Heart right ventricle (tissue), 16 donors: Measurements from ENCODE around the gene RGS16. TPM values are rescaled to one million over a fixed set of nuclear protein-coding genes. Genes with fewer than 3 reads are reported as not detected.

Experiments
- ATAC-seq, 8 donors: fragments of 200-7000 bp; cut with Tn5 transposase; one replicate each; pipeline ENCODE4 v1.9.1; 2020; ENCODE audit warnings: mild to moderate bottlenecking in 8 of 8, moderate library complexity in 8 of 8, moderate number of reproducible peaks in 1 of 8
- DNase-seq, 2 donors: peaks; one replicate each; pipeline ENCODE4 v3.0.0-alpha.2; 2020
- H3K27ac ChIP-seq, 10 donors: fragments of 200-600 bp; sonication (generic) in 2 of 10; one replicate each; pipeline versions ENCODE4 v1.5.0 to v1.8.0; 2020 to 2022; ENCODE audit warnings: mild to moderate bottlenecking in 3 of 10
- H3K27me3 ChIP-seq, 7 donors: fragments of 200-600 bp; one replicate each; pipeline ENCODE4 v1.8.0; 2021 to 2022; ENCODE audit warnings: mild to moderate bottlenecking in 2 of 7
- H3K36me3 ChIP-seq, 9 donors: fragments of 200-600 bp; sonication (generic) in 1 of 9; one replicate each; pipeline versions ENCODE4 v1.5.0 to v1.8.0; 2020 to 2022; ENCODE audit warnings: mild to moderate bottlenecking in 2 of 9
- H3K4me1 ChIP-seq, 9 donors: fragments of 200-600 bp; sonication (generic) in 1 of 9; one replicate each; pipeline versions ENCODE4 v1.5.0 to v1.8.0; 2020 to 2022; ENCODE audit warnings: mild to moderate bottlenecking in 4 of 9
- H3K4me3 ChIP-seq, 10 donors: fragments of 200-600 bp; sonication (generic) in 2 of 10; one replicate each; pipeline versions ENCODE4 v1.5.0 to v1.8.0; 2020 to 2022; ENCODE audit warnings: mild to moderate bottlenecking in 7 of 10, moderate library complexity in 2 of 10
- H3K9me3 ChIP-seq, 11 donors: fragments of 200-600 bp in 10 of 11; sonication (generic) in 2 of 11; one replicate each; pipeline versions ENCODE4 v1.5.0 to v1.8.0; 2013 to 2022; ENCODE audit warnings: mild to moderate bottlenecking in 2 of 11, control low read depth in 1 of 11, moderate library complexity in 1 of 11
- CTCF ChIP-seq, 9 donors: fragments of 200-600 bp; sonication (generic) in 2 of 9; IDR thresholded peaks; one replicate each; pipeline versions ENCODE4 v1.5.0 to v1.8.0; 2021 to 2022; ENCODE audit warnings: antibody characterized with exemption in 9 of 9, mild to moderate bottlenecking in 5 of 9, moderate library complexity in 1 of 9
- intact Hi-C, 10 donors: fragments of 100-400 bp; cut with DNase I; formaldehyde crosslinking; loops; one replicate each; pipeline versions ENCODE4 v1.11.1 to v1.14.2; 2022
- polyA plus RNA-seq, 2 donors: library from polyadenylated mRNA; stranded (reverse); fragments of 200-250 nt; gene quantifications; one replicate each; pipeline ENCODE4 v1.2.3, GENCODE V29; 2013
- total RNA-seq, 10 donors: library from RNA; stranded (reverse); fragmentation: NEBNext Ultra II Directional in 3 of 10; extraction: Animal tissue kit (Norgen Biotek cat#: 25700) in 3 of 10; gene quantifications; one replicate each; pipeline versions ENCODE4 v1.2.1 to v1.2.4, GENCODE V29; 2021 to 2023
- donor health status: Arrhythmogenic right ventricular cardiomyopathy.
- donor health status: ischemic (EF 13 %, LVEDD 7.1; RV severe dilation, severe dysfunction).
- donor health status: healthy with polysubstance abuse.
- donor health status: DM: no; HTN: yes; CAD: no.
- donor health status: DM: no; HTN: no; CAD: no.
- donor health status: ischemic (EF 25% LVEDD 6.9; RV normal size, moderate dysfunction).
- donor health status: ischemic (EF 25% LVEDD 5.7; RV mildly dilated, moderate dysfunction).
- donor health status: healthy.
- donor health status: DM: yes; HTN: yes; CAD: no.
- donor health status: Ischemic cardiomyopathy.
- donor health status: ischemic (EF 35%, LVEDD 5.7; RV mildly dilated, moderate dysfunction).
- donor health status: nonischemic (EF 11% LVEDD 7.7; RV severe dilation, severe dysfunction).
- donor health status: DM: yes; HTN: yes; CAD: no.
- donor health status: PGD.
- donor health status: ischemic (EF 29% LVEDD 5.4; RV normal size, mild dysfunction).
- donor health status: nonischemic (EF 23%, LVEDD 6.1; RV moderate dilation, normal function).

The RGS16 gene
- total and polyA plus RNA-seq, 12 donors, result 0.42 to 8.7 (median 2.3) TPM

GRCh38 chr1:182549346-182549745 lies 54.8 kb downstream of the RGS16 start:
- no peak overlapping the region for H3K27ac ChIP-seq
- no peak for TF ChIP-seq CTCF (IDR thresholded peaks at IDR 0.05)
- ATAC-seq, result no peak
- no peaks in the 10 kb centered on the region for H3K36me3 ChIP-seq
- peaks cover 0 to 8% (median 0%) of the 10 kb centered on the region in 7 donors for H3K27me3 ChIP-seq
- intact Hi-C loops, result no loop called here
- H3K9me3 ChIP-seq, result peaks cover 0 to 15% (median 4%) of the 10 kb centered on the region in 11 donors
- no peaks in the 10 kb centered on the region for H3K4me1 ChIP-seq
- H3K4me3 ChIP-seq, result no peak overlapping the region
- no peak for DNase-seq

Other genes with a start within 250 kb of the RGS16 start
- 100 to 1,000 TPM; 248 to 589 (median 409) TPM for gene GLUL, start 212.6 kb downstream of the RGS16 start, total RNA-seq
- gene GLUL, start 212.6 kb downstream of the RGS16 start, polyA plus RNA-seq, result 100 to 1,000 TPM; 131 to 787 TPM
- not detected for gene TEDDM1, start 203.7 kb downstream of the RGS16 start, total RNA-seq
- gene TEDDM1, start 203.7 kb downstream of the RGS16 start, polyA plus RNA-seq, result not detected
- not detected for gene RGSL1, start 154.2 kb downstream of the RGS16 start, total RNA-seq
- gene RGSL1, start 154.2 kb downstream of the RGS16 start, polyA plus RNA-seq, result not detected
- 1 to 10 TPM; 1.5 to 4.7 (median 3.5) TPM for gene RNASEL, start 15.1 kb downstream of the RGS16 start, total RNA-seq
- gene RNASEL, start 15.1 kb downstream of the RGS16 start, polyA plus RNA-seq, result 1 to 10 TPM; 1.4 to 2.2 TPM
- under 1 TPM in 4 of 10 donors, not detected in 6; 0.05 to 0.56 (median 0.24) TPM for gene RGS8, start 80.2 kb upstream of the RGS16 start, total RNA-seq
- not detected for gene RGS8, start 80.2 kb upstream of the RGS16 start, polyA plus RNA-seq
- 10 to 100 TPM in 1 of 10 donors, 1 to 10 TPM in 9; 1.8 to 26.5 (median 3.6) TPM for gene NPL, start 185.4 kb upstream of the RGS16 start, total RNA-seq
- 1 to 10 TPM; 1.4 to 3.2 TPM for gene NPL, start 185.4 kb upstream of the RGS16 start, polyA plus RNA-seq
- 10 to 100 TPM; 48.0 to 69.4 (median 55.2) TPM for gene DHX9, start 235.0 kb upstream of the RGS16 start, total RNA-seq
- gene DHX9, start 235.0 kb upstream of the RGS16 start, polyA plus RNA-seq, result 10 to 100 TPM; 19.5 to 62.9 TPM